ENCODE results near the gene ZNF524. TPM values are rescaled to one million over a fixed set of nuclear protein-coding genes. Genes with fewer than 3 reads are reported as not detected.

The ZNF524 gene
- total and polyA plus RNA-seq, 9 of the 15 experiments (the other 6 are each of a cell fraction or from before 2014, with no cell fraction given) = 0.08 to 15.6 (median 2.9) TPM

DNA sequence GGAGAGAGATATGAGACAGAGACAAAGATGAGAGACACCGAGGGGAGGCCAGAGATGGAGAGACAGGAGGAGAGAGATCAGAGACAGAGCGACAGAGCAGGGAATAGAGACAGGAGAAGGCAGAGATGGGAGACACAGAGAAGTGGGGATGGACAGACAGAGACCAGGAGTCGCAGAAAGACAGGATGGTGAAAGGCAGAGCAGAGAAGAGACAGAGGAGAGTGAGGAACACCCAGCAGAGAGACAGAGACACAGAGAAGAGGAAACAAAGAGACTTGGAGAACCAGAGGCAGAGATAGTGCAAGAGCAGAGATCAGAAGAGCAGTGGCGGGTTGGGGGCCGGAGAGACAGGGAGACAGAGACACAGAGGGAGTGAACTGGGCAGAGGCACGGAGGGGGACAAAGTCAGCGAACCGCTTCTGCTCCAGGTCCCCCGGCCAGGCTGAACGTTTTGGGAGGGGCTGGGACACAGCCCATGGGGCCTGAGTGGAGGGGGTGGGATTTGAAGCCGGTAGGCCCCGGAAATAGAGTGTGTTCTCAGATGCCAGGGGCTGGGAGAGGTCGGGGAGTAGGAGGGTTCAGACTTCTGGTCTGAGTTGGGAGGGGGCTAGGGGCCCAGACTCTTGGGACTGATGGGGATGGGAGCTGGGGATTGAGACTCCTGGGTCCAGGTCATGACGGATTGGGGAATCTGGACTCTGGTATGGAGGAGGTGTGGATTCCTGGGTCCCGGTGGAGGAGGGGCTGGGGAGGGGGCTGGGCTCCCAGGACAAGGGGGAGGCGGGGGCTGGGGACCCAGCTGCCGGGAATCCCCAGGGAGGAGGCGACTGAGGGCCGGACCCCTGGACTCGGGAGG, 20.1 kb upstream of the ZNF524 start (continued):
- peak; percentile 16; the same call in 1 of the 2 replicates for TF ChIP-seq BCOR (IDR thresholded peaks at IDR 0.05)
- no peak for TF ChIP-seq SRF (CRISPR knock-in tag; IDR thresholded peaks at IDR 0.05)
- TF ChIP-seq, protein P1, sequence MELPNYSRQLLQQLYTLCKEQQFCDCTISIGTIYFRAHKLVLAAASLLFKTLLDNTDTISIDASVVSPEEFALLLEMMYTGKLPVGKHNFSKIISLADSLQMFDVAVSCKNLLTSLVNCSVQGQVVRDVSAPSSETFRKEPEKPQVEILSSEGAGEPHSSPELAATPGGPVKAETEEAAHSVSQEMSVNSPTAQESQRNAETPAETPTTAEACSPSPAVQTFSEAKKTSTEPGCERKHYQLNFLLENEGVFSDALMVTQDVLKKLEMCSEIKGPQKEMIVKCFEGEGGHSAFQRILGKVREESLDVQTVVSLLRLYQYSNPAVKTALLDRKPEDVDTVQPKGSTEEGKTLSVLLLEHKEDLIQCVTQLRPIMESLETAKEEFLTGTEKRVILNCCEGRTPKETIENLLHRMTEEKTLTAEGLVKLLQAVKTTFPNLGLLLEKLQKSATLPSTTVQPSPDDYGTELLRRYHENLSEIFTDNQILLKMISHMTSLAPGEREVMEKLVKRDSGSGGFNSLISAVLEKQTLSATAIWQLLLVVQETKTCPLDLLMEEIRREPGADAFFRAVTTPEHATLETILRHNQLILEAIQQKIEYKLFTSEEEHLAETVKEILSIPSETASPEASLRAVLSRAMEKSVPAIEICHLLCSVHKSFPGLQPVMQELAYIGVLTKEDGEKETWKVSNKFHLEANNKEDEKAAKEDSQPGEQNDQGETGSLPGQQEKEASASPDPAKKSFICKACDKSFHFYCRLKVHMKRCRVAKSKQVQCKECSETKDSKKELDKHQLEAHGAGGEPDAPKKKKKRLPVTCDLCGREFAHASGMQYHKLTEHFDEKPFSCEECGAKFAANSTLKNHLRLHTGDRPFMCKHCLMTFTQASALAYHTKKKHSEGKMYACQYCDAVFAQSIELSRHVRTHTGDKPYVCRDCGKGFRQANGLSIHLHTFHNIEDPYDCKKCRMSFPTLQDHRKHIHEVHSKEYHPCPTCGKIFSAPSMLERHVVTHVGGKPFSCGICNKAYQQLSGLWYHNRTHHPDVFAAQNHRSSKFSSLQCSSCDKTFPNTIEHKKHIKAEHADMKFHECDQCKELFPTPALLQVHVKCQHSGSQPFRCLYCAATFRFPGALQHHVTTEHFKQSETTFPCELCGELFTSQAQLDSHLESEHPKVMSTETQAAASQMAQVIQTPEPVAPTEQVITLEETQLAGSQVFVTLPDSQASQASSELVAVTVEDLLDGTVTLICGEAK (IDR thresholded peaks at IDR 0.05) = 0 out of 2 replicates have a peak, but pooled peaks have one; percentile 16
- TF ChIP-seq, protein P1 (CRISPR knock-in tag; IDR thresholded peaks at IDR 0.05) = no peak
- no peak for TF ChIP-seq CBFA2T3 (IDR thresholded peaks at IDR 0.05)
- TF ChIP-seq, protein P2, sequence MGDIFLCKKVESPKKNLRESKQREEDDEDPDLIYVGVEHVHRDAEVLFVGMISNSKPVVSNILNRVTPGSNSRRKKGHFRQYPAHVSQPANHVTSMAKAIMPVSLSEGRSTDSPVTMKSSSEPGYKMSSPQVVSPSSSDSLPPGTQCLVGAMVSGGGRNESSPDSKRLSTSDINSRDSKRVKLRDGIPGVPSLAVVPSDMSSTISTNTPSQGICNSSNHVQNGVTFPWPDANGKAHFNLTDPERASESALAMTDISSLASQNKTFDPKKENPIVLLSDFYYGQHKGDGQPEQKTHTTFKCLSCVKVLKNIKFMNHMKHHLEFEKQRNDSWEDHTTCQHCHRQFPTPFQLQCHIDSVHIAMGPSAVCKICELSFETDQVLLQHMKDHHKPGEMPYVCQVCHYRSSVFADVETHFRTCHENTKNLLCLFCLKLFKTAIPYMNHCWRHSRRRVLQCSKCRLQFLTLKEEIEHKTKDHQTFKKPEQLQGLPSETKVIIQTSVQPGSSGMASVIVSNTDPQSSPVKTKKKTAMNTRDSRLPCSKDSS (IDR thresholded peaks at IDR 0.05; ENCODE audit: low read depth, partially characterized antibody) = peak; percentile 26
- no peak for TF ChIP-seq ZNF764 (CRISPR knock-in tag; IDR thresholded peaks at IDR 0.05; ENCODE audit: low read depth)
- no peak for TF ChIP-seq ATF7 (IDR thresholded peaks at IDR 0.05)
- no peak for TF ChIP-seq FOXK2 (conservative IDR thresholded peaks at IDR 0.05 in 1 of 2, IDR thresholded peaks at IDR 0.05 in 1 of 2; ENCODE audit: low read depth in 2 of 2)
- 0 out of 2 replicates have a peak, but pooled peaks have one; percentile 14 for TF ChIP-seq PHB2 (IDR thresholded peaks at IDR 0.05; ENCODE audit: low read depth)
- TF ChIP-seq, protein P3, sequence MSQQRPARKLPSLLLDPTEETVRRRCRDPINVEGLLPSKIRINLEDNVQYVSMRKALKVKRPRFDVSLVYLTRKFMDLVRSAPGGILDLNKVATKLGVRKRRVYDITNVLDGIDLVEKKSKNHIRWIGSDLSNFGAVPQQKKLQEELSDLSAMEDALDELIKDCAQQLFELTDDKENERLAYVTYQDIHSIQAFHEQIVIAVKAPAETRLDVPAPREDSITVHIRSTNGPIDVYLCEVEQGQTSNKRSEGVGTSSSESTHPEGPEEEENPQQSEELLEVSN (IDR thresholded peaks at IDR 0.05; ENCODE audit: borderline replicate concordance in 1 of 2, extremely low read depth in 1 of 2, insufficient read depth in 1 of 2, insufficient read length in 1 of 2, low read depth in 1 of 2, low read length in 1 of 2, poor library complexity in 1 of 2, severe bottlenecking in 1 of 2) = no peak
- no peak for TF ChIP-seq HDGF (IDR thresholded peaks at IDR 0.05)
- TF ChIP-seq ZNF41 (CRISPR knock-in tag; conservative IDR thresholded peaks at IDR 0.05) = no peak
- TF ChIP-seq EHMT2 (IDR thresholded peaks at IDR 0.05) = peak; percentile 37; the same call in 1 of the 2 replicates
